Stimulated activated CD8-positive, alpha-beta memory T cell treated with anti-CD3 and anti-CD28 coated beads, Interleukin-4, amount 100 ng/mL, for 4 hours (primary cell): ENCODE results near the gene TSHZ2.

Source experiments
- DNase-seq, 2 donors: peaks; one replicate each; pipeline ENCODE4 v3.0.0-alpha.2; 2020; ENCODE audit warnings: low read depth in 2 of 2, low spot score in 1 of 2

Gene TSHZ2, protein sequence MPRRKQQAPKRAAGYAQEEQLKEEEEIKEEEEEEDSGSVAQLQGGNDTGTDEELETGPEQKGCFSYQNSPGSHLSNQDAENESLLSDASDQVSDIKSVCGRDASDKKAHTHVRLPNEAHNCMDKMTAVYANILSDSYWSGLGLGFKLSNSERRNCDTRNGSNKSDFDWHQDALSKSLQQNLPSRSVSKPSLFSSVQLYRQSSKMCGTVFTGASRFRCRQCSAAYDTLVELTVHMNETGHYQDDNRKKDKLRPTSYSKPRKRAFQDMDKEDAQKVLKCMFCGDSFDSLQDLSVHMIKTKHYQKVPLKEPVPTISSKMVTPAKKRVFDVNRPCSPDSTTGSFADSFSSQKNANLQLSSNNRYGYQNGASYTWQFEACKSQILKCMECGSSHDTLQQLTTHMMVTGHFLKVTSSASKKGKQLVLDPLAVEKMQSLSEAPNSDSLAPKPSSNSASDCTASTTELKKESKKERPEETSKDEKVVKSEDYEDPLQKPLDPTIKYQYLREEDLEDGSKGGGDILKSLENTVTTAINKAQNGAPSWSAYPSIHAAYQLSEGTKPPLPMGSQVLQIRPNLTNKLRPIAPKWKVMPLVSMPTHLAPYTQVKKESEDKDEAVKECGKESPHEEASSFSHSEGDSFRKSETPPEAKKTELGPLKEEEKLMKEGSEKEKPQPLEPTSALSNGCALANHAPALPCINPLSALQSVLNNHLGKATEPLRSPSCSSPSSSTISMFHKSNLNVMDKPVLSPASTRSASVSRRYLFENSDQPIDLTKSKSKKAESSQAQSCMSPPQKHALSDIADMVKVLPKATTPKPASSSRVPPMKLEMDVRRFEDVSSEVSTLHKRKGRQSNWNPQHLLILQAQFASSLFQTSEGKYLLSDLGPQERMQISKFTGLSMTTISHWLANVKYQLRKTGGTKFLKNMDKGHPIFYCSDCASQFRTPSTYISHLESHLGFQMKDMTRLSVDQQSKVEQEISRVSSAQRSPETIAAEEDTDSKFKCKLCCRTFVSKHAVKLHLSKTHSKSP (N-terminal part only)

DNA sequence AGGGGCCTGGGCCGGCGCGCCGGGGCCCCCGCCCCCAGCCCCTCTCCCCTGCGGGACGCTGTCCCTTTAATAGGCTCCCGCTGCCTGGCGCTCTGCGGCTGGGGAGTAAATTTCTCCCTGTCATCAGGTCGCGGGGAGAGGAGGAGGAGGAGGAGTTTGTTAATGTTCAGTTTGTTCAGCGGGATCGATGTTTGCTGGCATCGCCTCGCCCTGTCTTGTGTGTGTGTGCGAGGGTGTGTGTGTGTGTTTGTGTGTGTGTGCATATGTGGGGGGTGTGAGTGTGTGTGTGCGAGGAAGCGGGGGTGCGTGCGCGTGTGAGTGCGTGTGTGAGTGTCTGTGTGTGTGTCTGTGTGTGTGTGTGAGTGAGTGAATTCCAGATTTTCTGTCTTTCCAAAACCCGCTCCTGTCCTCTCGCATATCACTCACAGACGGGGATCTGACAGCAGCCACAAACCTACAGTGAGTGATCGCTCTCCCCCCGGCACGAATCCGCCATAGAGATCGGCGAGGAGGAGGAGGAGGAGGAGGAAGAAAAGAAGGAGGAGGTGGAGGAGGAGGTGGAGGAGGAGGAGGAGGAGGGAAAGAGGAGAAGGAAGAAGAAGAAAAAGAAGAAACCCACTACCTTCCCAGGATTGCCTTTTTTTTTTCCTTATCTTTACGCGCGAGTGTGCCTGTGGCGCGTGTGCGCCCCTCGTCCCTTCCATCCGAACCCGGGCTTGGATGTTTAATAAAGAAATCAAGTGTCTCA, at the start of gene TSHZ2:
Gene TSHZ2, plus strand, starts transcription at position 169 of the 748 bp plus-strand sequence. CDS start 936 bp downstream, outside the sequence.
- DNase-seq: no peak

DNA sequence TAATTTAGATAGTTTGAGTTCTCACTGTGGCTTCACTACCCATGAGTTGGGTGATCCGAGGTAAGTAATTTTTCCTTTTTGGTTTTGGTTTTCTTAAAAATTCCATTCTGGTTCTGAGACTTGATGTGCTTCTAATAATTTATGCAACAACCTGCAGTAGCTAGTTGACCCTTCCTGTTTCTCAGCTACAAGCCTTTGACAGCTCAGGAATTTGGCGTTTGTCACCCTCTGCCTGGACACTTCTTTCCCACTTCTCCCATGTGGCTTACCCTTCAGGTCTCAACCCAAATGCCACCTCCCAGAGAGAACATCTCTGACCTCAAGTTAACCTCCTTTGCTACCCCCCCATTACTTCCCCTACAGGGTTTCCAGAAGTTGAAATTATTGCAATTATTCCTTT, 49.7 kb upstream of the TSHZ2 start:
- no peak for DNase-seq

DNA sequence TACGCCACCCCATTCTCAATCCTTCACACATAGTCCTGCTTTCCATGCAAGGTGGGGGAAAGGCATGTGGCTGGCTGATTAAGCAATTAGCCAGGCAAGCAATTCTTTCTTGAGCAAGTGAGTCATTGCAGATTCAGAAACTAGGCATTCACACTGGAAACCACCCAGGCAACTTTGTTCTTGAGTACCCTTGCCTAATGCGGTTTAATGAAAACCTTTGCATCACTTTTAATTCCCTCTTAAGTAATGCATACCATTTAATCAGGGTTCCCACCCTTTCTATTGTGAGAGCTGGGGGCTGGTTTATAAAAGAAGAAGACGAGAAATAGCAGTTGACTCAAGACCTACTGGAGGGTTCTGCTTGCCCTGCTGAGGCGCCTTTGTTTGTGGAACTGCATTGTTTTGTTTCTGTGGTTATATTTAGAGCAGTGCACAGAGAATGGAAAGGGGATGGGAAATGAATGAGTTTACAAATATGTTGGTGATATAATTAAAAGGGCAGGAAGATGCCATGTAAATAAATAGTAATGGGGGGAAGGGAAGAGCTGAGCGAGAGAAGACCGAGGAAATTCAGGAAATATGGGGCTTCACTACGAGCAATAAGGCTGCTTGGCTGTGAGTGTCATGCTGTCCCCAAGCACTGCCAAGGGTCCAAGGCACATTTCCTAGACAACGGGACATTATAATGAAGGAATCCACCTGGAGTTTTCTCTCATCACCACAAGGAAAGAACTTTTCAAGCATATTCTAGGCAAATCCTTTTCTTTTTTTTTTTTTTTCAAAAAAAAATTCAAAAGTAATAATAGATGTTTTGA, 48.8 kb upstream of the TSHZ2 start:
- no peak for DNase-seq

DNA sequence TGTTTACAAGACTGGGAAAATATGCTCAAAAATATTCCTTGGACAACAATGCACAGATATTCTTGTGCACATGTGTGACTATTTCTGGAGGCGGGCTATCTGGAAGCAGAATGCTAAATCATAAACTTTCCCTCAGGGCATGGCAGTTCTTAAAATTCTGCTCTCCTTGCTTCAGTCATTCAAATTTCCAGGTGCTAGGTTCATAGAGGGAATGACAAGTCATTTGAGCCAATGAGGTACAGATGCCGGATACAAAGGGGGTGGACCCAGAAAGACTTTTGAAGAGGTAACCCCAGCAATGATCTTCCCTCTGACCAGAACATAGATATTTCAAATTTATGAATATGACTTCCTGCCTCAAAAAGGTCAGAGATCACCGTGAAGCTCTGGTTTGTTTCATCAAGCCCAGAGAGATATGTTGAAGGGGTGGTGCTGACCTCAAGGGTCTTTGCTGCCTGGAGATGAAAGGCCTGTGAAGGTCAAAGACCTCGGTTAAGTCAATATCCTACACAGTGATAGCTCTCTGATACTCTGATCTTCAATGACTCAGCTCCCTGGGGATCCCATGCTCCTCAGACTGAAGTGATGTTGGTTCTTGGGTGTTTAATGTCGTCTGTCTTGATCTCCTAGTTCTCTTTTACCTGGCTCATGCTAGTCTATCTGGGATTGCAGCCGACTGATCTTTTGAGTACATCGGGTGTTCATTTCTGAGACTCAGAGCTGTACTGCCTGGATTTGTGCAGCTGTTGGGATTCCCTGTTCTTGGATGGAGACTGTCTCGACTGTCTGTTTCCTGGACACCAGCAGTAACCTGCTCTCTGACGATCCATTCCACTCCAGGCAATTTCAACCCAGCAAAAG, 47.5 kb upstream of the TSHZ2 start:
- no peak for DNase-seq

DNA sequence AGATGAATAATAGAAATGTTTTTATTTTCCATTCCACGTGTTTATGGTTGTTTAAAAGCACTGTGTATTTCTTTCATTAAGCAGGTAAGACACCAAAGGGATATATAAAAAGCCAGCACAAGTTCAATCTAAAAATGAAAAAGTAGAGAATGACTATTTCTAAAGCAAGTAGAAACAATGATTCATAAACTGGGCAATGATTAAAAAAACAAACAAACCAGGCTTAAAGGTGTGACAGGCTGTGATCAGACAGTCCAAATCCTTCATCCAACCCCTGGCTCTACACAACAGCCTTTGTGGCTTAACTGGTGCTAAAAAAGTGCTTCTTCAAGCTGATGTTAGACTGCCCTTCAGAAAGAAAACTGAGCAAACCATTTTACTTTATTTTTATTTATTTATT, 45.7 kb upstream of the TSHZ2 start:
- no peak for DNase-seq

DNA sequence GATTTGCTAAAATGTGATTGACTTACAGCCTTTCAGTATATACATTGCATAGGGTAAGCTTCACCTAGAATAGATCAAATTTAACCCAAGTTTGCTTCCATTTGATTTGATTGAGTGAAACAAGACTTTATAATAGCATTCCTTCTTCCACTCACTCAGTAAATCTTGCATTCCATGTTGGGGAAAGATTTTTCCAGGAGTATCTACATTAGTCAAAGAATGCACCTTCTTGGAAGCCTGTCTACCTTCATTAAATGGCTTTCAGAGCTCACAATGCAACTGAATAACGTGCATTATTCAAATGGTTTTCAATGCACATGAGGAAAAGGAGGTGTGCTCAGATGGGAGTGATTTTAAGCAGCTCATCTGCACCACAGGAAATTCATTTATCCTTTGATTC, 38.3 kb upstream of the TSHZ2 start:
- no peak for DNase-seq

DNA sequence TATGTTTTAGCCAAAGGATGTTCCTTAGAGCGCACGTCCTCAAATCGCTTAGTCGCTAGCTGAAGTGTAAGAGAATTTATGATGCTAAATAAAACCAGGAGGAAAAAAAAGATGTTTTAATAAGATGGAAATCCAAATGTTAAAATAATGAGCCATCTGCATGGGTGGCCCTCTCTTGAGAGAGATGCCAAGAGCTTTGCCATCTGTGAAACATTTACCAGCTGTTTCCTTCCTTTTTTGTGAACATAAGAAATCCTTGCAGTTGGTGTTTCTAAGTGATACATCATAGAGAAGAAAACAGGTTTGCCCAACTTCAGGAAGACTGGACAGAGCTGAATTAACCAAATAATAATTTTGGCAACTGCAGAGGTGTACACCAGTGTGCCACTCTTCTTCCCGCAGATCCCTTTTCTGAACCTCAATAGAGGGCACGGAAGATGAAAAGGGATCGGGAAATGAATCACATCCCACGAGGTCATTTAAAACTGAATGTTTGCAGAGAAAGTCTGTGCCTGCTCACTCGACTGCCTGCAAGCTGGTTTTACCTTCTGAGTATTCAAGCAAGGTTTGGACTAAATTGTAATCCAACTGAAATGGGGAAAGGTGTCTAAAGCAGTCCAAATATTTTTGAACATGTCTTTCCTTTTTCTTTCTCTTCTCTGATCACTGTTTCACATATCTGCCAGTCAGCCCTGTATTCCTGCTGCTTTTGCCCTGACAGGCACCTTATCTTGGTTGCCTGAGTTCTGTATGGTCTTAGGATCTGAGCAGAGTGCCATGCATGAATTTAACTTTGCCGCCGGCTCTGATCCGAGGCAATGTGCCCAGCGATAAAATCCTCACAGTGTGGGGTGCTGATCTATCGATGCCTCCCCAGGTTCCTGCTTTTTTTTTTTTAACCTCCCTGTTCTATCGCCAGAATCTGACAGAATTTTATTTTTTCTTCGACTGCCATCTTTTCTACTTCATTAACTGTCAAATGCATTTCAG, 35.5 kb upstream of the TSHZ2 start:
- DNase-seq: no peak

DNA sequence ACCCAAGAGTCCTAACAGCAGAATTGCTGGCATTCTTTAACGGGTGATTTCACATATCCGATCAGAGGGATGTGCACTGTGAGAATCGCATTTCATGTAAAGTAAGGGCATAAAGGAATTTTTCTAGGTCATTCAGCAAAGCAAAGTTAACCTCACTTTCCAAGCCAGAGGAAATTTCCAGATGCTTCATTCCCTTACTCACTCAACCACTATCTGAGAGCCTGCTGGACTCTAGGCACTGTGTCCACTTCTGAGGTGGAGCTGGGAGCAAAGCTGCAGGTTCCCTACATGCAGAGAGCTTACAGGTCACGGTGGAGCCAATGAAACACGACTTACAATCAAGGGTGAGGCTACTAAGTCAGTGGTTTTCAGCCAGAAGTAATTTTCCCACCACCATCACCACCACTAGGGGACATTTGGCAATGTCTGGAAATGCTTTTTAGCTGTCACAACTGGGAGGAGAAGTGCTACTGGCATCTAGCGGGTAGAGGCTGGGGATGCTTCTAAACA, 34.5 kb upstream of the TSHZ2 start:
- DNase-seq: no peak

DNA sequence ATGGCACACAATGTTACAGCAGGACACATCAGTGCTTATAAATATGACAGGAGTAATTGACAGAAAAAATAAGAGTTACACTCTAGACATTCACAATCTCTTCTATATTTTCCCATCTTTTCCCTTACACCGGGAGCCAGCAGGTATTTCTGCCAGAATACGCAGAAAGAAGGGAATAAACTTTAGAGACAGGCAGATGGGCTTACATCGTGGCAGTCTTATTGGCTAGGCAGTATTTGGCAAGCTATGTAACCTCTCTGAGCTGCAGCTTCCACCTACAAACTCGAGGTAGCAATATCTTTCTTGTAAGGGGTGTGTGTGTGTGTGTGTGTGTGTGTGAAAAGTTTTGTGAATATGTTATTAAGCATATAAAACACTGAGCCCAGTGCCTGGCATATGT, 33.0 kb upstream of the TSHZ2 start:
- no peak for DNase-seq

DNA sequence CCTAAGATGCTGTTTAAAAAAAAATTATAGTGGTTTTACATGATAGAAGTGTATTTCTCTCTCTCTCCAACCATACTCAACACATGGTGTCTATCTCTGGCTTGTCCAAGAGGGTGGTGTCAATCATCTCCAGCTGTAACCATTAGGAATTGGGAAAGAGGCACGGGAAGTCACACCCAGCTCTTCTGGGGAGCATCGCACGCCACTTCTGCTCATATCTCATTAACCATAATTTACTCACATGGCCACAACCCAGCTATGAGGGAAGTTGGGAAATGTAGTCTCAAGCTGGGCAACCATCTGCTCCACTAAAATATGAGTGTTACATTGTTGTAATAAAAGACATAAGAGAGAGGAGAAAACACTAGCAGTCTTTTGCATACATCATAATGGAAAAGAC, 30.4 kb upstream of the TSHZ2 start:
- no peak for DNase-seq

DNA sequence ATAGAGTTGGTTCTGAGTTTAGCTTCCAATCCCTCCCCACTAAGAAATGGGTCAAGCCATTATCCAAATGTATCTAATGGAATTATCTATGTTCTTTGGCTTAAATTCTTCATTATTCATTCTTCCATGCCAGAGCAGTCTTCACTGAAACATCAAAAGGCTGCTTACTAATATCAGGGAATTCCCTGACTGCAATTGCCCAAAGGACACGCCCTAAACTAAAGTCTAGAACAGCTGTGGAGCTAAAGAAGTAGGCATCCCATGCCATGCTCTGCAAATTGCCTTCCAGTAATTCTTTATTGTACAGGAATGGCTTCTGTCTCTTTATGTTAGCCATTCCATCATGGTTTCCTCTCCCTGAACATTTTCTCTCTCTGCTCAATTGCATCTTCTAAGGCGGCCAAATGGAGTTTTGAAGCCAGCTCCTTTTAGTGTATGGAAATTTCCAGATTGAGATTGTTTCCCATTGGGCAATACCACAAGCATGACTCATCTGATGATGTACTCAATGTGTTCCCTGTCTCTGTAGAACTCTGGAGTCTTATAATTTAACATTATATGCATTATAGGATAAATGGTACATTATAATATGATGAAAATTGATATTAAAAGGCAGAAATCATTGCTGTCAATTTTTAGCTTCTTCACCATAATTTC, 28.8 kb upstream of the TSHZ2 start:
- DNase-seq: no peak

DNA sequence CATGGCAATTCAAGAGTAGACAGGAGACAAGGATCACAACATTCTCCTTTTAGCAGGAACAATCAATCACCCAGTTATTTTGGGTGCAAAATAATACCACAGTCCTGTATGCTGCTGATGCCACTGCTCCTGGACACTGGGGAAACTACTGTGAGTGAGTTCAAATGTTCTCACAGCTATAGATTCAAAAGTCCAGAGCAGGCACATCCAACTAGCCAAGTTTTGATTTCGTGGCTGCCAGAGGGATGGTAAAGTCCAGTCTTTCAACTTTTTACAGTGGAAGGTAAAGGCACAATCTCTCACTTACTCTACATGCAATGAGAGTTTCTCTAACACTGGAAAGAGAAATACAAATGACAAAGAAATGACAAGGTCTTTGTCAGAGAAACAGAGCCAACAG, 26.9 kb upstream of the TSHZ2 start:
- DNase-seq: no peak

DNA sequence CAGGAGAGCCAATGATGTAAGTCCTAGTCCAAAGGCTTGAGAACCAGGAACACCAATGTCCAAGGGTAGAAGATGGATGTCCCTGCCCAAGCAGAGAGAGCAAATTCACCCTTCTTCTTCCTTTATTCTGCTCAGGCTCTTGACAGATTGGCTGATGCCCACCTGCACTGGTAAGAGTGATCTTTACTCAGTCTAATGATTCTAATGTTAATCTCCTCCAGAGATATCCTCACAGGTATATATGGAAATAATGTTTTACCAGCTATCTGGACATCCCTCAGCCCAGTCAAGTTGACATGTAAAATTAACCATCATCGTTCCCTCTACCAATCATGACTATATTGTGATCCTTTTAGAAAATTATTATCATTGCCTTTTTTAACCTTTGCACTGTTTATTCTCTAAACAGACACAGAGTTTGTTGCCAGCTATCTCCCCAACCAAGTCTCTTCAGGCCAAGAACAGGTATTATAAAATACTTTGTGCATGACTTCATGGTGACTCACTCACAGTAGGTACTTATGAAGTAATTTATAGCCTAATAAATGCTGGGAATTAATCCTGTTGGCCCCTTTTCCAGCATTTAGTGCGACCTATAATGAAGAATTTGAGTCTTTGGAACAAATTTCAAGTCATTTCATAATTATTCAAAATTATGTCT, 26.2 kb upstream of the TSHZ2 start:
- no peak for DNase-seq

DNA sequence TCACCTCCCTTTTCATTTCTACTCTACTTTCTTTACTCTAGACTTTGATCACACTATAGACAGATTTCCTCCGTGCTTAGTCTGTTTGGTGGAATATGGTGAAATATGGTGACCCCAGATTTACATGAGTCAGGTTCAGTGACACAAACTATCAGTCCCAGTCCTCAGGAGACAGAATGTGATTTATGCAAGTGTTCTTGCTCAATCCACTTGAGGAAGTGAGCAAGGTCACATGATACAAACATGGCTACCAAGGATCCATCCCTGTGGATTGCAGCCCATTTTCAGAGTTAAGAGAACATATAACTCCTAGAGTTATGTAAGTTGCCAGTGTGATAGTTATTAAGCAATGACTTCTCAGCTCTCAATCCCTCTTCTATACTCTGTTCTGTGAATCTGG, 23.7 kb upstream of the TSHZ2 start:
- DNase-seq: no peak

DNA sequence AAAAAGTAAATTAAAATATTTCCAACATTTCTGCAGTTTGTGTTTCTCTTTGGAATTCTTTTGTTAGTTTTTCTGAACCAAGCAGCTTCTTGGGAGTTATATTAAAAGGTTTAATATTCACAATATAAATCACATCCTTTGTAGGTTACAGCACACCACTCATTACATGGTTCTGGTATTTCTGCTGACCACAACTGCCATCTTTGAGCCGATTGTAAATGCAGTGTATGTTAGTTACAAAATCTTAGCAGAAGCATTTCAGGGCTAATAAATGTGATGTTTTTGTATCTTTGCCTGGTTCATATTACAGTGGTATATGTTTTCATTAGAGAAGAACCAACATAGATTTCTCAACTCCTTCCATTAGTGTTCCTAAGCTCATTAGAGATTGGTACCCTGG, 19.1 kb upstream of the TSHZ2 start:
- DNase-seq: no peak

DNA sequence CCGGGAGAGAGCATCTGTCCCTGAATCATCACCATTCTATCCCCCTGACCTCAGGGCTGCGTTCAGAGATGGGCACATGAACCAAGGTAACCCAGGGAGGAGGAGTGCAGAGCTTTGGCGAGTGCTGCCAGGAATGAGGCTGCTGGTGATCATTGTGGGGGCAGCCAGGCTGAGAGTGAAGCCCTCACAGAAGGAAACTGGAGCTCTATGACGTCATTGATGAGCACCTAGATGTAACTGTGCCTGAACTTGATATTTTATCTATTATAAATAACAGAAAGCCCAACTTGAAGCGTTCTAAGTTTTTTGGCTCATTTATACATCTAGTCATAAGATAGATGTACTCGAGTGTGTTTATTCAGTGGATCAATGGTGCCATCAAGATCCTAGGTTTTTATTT, 17.3 kb upstream of the TSHZ2 start:
- no peak for DNase-seq

DNA sequence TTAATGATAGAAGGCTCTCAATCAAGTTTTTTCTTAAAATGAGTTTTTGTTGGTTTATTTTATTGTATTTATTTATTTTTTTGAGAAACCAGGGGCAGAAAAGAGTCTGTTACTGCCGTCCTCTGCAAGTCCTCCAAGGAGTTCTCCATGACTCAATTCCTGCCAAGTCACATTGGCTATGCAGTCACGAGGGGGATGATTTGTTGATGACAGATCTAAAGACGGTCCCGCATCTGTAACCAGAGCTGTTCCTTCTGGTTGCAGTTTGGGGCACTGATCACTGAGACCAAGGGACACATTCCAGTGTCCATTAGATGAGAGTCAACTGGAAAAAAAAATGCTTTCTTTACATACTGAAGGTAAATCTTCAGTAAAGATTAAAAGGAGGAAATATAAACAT, 13.9 kb upstream of the TSHZ2 start:
- no peak for DNase-seq
